ENCODE data around the gene BTBD9.

- TF ChIP-seq POLR2A (IDR thresholded peaks at IDR 0.05) (no peak), CTCF (IDR thresholded peaks at IDR 0.05) (no peak)
These were observed 354.8 kb downstream of the BTBD9 start for GRCh38 chr6:38284802-38285394.

All from Peyer's patch (tissue), 4 donors.